Astrocyte of the spinal cord (primary cell): ENCODE measurements around the gene HNRNPH3.

ENCODE experiments used
- DNase-seq: peaks from one replicate; pipeline ENCODE4 v3.0.0; 2011; ENCODE audit warnings: low read depth, low spot score
- H3K4me3 ChIP-seq: 2 replicates; pipeline ENCODE4 v1.5.1; 2011; ENCODE audit warnings: low read depth, mild to moderate bottlenecking, low read length, moderate library complexity
- CTCF ChIP-seq: IDR thresholded peaks from 2 replicates; pipeline ENCODE4 v1.5.1; 2012; ENCODE audit warnings: low read depth, mild to moderate bottlenecking, low read length, inconsistent platforms
- in situ Hi-C: cut with HindIII; loops from 2 replicates; pipeline ENCODE4 v1.10.0; 2017; ENCODE audit warnings: low sequenced_read_pairs

The HNRNPH3 gene

GRCh38 chr10:68336754-68337351 is 5.0 kb downstream of the HNRNPH3 start:
- in situ Hi-C loops: no loop called here
- H3K4me3 ChIP-seq: no peak overlapping the region
- no peak for DNase-seq
- no peak for TF ChIP-seq CTCF

DNA sequence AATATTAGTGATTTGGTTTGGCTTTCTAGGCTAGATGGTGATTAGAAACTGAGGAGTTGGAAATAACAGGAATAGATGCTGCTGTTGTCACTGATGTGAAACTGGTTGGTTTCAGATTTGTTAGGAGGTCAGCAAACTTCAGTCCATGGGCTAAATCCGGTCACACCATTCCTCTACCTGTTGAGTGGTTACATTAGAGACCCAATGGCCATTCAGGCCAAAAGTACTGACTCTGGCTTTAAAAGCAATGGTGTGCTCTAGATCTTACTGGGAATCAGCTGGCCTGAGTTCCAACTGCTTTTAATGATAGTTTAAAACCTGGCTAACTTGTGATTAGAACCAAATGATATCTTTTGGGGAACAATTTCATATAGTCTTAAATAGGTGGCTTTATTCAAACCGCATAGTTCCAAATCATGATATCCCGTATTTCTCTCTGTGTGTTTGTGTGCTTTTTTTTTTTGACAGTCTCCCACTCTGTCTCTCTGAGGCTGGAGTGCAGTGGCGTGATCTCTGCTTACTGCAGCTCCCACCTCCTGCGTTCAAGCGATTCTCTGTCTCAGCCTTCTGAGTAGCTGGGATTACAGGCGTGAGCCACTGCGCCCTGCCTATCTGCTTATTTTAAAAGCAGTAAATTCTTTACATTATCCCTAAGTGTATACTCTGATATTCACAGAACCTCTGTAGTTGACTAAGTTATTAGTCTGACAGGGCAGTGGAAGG is 8.7 kb downstream of the HNRNPH3 start:
- in situ Hi-C loops: no loop called here
- no peak for TF ChIP-seq CTCF
- H3K4me3 ChIP-seq: no peak overlapping the region
- DNase-seq: no peak

DNA sequence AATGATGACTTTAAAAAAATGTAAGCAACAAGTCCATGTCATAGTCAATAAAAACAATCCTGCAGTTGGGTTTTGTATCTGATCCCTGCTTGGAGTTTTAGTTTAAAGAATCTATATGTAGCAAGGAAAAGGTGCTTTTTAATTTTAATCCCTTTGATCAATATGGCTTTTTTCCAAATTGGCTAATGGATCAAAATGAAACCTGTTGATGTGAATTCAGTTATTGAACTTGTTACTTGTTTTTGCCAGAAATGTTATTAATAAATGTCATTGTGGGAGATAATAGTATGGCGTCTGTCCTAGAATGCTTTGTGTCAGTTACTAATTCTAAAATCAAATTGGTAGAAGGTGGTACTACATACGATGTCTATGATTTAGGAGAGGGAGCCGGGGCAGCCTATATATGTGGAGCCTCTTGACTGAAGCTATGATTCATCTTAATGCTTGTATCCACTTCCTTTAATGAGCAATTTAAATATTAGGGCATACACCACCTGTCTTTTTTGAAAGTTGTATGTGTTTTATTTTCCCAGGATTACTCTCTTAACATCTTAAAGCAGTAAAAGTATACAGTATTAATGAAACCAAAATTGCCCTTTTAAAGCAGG is 11.1 kb downstream of the HNRNPH3 start:
- TF ChIP-seq CTCF: no peak
- DNase-seq: no peak
- no peak overlapping the region for H3K4me3 ChIP-seq
- in situ Hi-C loops: no loop called here

- no peak for TF ChIP-seq CTCF
- in situ Hi-C loops: no loop called here
- H3K4me3 ChIP-seq: no peak overlapping the region
- DNase-seq: no peak
These were observed 13.8 kb downstream of the HNRNPH3 start for GRCh38 chr10:68345621-68346020.

- no peak for DNase-seq
- in situ Hi-C loops: no loop called here
- no peak overlapping the region for H3K4me3 ChIP-seq
- TF ChIP-seq CTCF: no peak
These were observed 14.9 kb downstream of the HNRNPH3 start for GRCh38 chr10:68346774-68347173.

GRCh38 chr10:68348265-68348741 is 16.4 kb downstream of the HNRNPH3 start:
- in situ Hi-C loops: no loop called here
- H3K4me3 ChIP-seq: no peak overlapping the region
- peak; percentile 83 for TF ChIP-seq CTCF
- peak; percentile 54 for DNase-seq
